Measurements from ENCODE around the gene DLG2.

DLG2 gene

GRCh38 chr11:83662494-83662893, 1964.7 kb downstream of the DLG2 start:
- H3K9me3 ChIP-seq (ENCODE audit: control insufficient read depth in 2 of 2, low read length in 2 of 2), result no peaks in the 10 kb centered on the region
- H3K27ac ChIP-seq (ENCODE audit: low read depth in 2 of 2, low read length in 2 of 2), result no peak overlapping the region
- H3K4me3 ChIP-seq (ENCODE audit: low read length in 2 of 2), result no peak overlapping the region
- no peaks in the 10 kb centered on the region for H3K4me1 ChIP-seq (ENCODE audit: control insufficient read depth in 2 of 2, insufficient read depth in 2 of 2, low read length in 2 of 2)
- H3K9ac ChIP-seq (ENCODE audit: low read depth in 1 of 2, low read length in 2 of 2), result no peak overlapping the region
- H3K36me3 ChIP-seq (ENCODE audit: control insufficient read depth in 2 of 2, insufficient read depth in 2 of 2, low read length in 2 of 2), result no peaks in the 10 kb centered on the region
- no peaks in the 10 kb centered on the region for H3K27me3 ChIP-seq (ENCODE audit: control insufficient read depth in 2 of 2, insufficient read depth in 2 of 2, low read length in 2 of 2)

- H3K27me3 ChIP-seq (ENCODE audit: control insufficient read depth in 2 of 2, insufficient read depth in 2 of 2, low read length in 2 of 2), result no peaks in the 10 kb centered on the region
- no peak overlapping the region for H3K9ac ChIP-seq (ENCODE audit: low read depth in 1 of 2, low read length in 2 of 2)
- H3K27ac ChIP-seq (ENCODE audit: low read depth in 2 of 2, low read length in 2 of 2), result no peak overlapping the region
Measured at GRCh38 chr11:83661491-83662350, 1965.4 kb downstream of the DLG2 start.

DNA sequence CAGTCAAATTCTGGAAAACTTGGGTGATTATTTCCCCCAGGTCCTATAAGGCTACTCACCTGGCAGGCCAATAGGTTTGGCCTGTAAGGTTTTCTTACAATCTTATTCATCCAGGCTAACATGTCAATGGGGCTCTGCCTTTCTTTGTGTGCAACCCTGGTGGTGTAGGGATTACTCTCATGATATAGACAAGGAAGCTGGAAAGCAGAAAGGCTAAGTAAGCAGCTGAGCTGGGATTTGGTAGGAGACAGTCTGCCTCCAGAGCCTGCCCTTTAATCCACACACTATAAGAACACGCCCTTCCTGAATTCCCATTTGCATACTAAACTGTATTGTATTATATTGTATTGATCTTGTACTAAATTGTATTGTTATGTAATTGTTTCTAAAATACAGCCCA, 1967.7 kb downstream of the DLG2 start:
- no peaks in the 10 kb centered on the region for H3K27me3 ChIP-seq (ENCODE audit: control insufficient read depth in 2 of 2, insufficient read depth in 2 of 2, low read length in 2 of 2)
- no peak overlapping the region for H3K4me3 ChIP-seq (ENCODE audit: low read length in 2 of 2)
- H3K9me3 ChIP-seq (ENCODE audit: control insufficient read depth in 2 of 2, low read length in 2 of 2), result no peaks in the 10 kb centered on the region

More at GRCh38 chr11:83661491-83662350, 1965.4 kb downstream of the DLG2 start:
- H3K4me3 ChIP-seq (ENCODE audit: low read length in 2 of 2), result no peak overlapping the region
- no peaks in the 10 kb centered on the region for H3K4me1 ChIP-seq (ENCODE audit: control insufficient read depth in 2 of 2, insufficient read depth in 2 of 2, low read length in 2 of 2)
- no peaks in the 10 kb centered on the region for H3K36me3 ChIP-seq (ENCODE audit: control insufficient read depth in 2 of 2, insufficient read depth in 2 of 2, low read length in 2 of 2)
- H3K9me3 ChIP-seq (ENCODE audit: control insufficient read depth in 2 of 2, low read length in 2 of 2), result no peaks in the 10 kb centered on the region

GRCh38 chr11:83656796-83657330, 1970.3 kb downstream of the DLG2 start:
- Histone ChIP-seq H3K9me3 (ENCODE audit: control insufficient read depth in 2 of 2, low read length in 2 of 2) (no peaks in the 10 kb centered on the region), H3K9ac (ENCODE audit: low read depth in 1 of 2, low read length in 2 of 2) (no peak overlapping the region), H3K4me1 (ENCODE audit: control insufficient read depth in 2 of 2, insufficient read depth in 2 of 2, low read length in 2 of 2) (no peaks in the 10 kb centered on the region), H3K27ac (ENCODE audit: low read depth in 2 of 2, low read length in 2 of 2) (no peak overlapping the region), H3K4me3 (ENCODE audit: low read length in 2 of 2) (no peak overlapping the region), H3K27me3 (ENCODE audit: control insufficient read depth in 2 of 2, insufficient read depth in 2 of 2, low read length in 2 of 2) (no peaks in the 10 kb centered on the region), H3K36me3 (ENCODE audit: control insufficient read depth in 2 of 2, insufficient read depth in 2 of 2, low read length in 2 of 2) (no peaks in the 10 kb centered on the region)

More for the DNA sequence above, 1967.7 kb downstream of the DLG2 start:
- H3K36me3 ChIP-seq (ENCODE audit: control insufficient read depth in 2 of 2, insufficient read depth in 2 of 2, low read length in 2 of 2), result no peaks in the 10 kb centered on the region
- no peak overlapping the region for H3K9ac ChIP-seq (ENCODE audit: low read depth in 1 of 2, low read length in 2 of 2)
- H3K4me1 ChIP-seq (ENCODE audit: control insufficient read depth in 2 of 2, insufficient read depth in 2 of 2, low read length in 2 of 2), result no peaks in the 10 kb centered on the region
- no peak overlapping the region for H3K27ac ChIP-seq (ENCODE audit: low read depth in 2 of 2, low read length in 2 of 2)

DNA sequence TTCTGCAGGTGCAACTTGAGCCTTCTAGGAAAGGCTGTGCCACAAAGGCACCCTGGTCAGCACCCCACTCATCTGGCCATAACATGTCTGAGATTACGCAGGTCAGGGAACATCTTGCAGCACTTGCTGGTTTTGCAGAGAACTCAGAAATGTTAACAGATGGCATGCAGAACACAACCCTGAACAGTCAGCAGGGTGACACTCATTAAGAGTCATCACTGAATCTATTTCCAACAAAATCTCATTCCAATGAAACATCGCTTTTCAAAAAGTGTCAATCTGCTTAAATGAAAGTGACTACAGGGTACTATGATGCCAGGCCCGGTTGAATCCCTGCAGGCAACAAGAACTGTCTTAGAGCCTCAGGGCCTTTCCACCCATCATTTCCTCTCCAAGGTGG, 1971.2 kb downstream of the DLG2 start:
- no peak overlapping the region for H3K9ac ChIP-seq (ENCODE audit: low read depth in 1 of 2, low read length in 2 of 2)
- no peaks in the 10 kb centered on the region for H3K27me3 ChIP-seq (ENCODE audit: control insufficient read depth in 2 of 2, insufficient read depth in 2 of 2, low read length in 2 of 2)
- no peak overlapping the region for H3K27ac ChIP-seq (ENCODE audit: low read depth in 2 of 2, low read length in 2 of 2)
- H3K4me3 ChIP-seq (ENCODE audit: low read length in 2 of 2), result no peak overlapping the region
- H3K36me3 ChIP-seq (ENCODE audit: control insufficient read depth in 2 of 2, insufficient read depth in 2 of 2, low read length in 2 of 2), result no peaks in the 10 kb centered on the region
- no peaks in the 10 kb centered on the region for H3K9me3 ChIP-seq (ENCODE audit: control insufficient read depth in 2 of 2, low read length in 2 of 2)
- H3K4me1 ChIP-seq (ENCODE audit: control insufficient read depth in 2 of 2, insufficient read depth in 2 of 2, low read length in 2 of 2), result no peaks in the 10 kb centered on the region

DNA sequence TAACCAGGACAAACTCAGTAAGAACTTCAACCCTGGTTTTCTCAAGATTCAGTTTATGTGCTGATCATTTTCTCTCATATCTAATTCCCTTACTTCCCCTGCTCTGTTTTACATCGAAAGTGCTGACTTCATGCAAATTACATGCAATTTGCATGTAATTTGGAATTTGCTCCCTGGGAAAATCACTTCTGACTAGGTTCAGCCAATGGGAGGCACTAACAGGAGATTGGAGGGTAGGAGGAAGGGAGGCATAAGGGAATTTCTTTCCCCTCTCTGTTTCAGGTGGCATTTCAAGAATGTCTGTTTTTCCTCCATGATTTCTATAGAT, 1977.7 kb downstream of the DLG2 start:
- Histone ChIP-seq H3K4me3 (ENCODE audit: low read length in 2 of 2) (no peak overlapping the region), H3K4me1 (ENCODE audit: control insufficient read depth in 2 of 2, insufficient read depth in 2 of 2, low read length in 2 of 2) (no peaks in the 10 kb centered on the region), H3K9ac (ENCODE audit: low read depth in 1 of 2, low read length in 2 of 2) (no peak overlapping the region), H3K36me3 (ENCODE audit: control insufficient read depth in 2 of 2, insufficient read depth in 2 of 2, low read length in 2 of 2) (no peaks in the 10 kb centered on the region), H3K27me3 (ENCODE audit: control insufficient read depth in 2 of 2, insufficient read depth in 2 of 2, low read length in 2 of 2) (no peaks in the 10 kb centered on the region), H3K27ac (ENCODE audit: low read depth in 2 of 2, low read length in 2 of 2) (no peak overlapping the region), H3K9me3 (ENCODE audit: control insufficient read depth in 2 of 2, low read length in 2 of 2) (no peaks in the 10 kb centered on the region)

DNA sequence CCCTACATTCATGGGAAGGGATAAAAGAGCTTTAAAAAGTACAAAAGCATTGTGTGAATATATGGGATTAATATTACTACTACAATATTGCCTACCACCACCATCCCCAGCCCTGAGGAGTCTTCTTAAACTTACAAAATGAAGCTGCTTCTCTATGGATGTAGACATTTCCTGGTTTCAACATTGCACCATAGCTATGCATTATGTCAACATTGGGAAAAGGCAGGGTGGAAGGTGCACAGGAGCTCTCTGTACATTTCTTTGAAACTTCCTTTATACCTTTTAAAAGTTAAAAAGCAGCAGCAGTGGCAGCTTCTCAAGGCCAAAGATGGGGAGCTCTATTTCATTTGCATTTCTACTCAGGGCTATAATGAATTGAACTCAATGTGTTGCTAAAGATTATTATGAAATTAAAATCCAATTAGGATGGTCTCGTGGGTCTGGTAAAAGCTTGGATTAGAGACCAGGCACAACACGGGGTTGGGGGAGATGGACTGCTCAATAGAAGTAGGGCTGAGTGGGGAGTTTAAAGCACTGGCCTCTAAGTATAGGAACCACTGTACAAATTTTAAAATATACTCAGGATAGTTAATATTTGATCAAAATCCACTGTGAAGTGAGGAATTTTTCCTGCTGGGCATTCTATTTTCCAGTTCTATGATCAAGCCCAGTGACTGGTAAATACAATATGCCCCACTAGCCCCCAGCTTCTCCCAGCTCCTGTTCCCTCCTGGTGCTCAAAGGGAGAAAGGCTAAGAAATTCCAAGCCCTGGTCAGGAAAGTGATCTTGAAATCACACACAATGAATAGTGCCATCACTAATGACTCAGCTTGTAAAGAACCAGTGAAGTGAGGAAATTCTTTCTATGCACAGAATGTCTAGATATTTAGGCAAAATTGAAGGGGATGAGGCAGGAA, 1978.3 kb downstream of the DLG2 start:
- Histone ChIP-seq H3K36me3 (ENCODE audit: control insufficient read depth in 2 of 2, insufficient read depth in 2 of 2, low read length in 2 of 2) (no peaks in the 10 kb centered on the region), H3K27me3 (ENCODE audit: control insufficient read depth in 2 of 2, insufficient read depth in 2 of 2, low read length in 2 of 2) (no peaks in the 10 kb centered on the region), H3K4me1 (ENCODE audit: control insufficient read depth in 2 of 2, insufficient read depth in 2 of 2, low read length in 2 of 2) (no peaks in the 10 kb centered on the region), H3K4me3 (ENCODE audit: low read length in 2 of 2) (no peak overlapping the region), H3K9ac (ENCODE audit: low read depth in 1 of 2, low read length in 2 of 2) (no peak overlapping the region), H3K27ac (ENCODE audit: low read depth in 2 of 2, low read length in 2 of 2) (no peak overlapping the region), H3K9me3 (ENCODE audit: control insufficient read depth in 2 of 2, low read length in 2 of 2) (no peaks in the 10 kb centered on the region)

DNA sequence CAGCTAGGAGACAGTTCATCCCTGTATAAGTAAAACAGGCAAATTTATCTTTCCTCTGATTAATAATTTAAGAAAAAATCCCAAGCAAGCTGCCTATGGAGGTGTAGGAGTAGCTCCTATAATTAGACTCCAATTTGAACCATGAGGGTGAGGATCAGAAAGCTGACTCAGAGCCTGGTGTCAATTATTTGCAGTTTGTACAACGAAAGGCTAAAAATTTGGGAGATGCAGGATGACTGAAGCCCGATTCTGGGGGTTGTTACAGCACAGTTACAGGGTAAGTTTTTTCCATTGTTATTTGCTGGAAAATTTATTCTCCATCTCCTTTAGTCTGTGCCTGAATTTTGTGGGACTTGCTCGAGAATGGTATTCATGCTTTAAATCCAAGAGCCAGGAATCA, 1981.6 kb downstream of the DLG2 start:
- Histone ChIP-seq H3K36me3 (ENCODE audit: control insufficient read depth in 2 of 2, insufficient read depth in 2 of 2, low read length in 2 of 2) (no peaks in the 10 kb centered on the region), H3K27me3 (ENCODE audit: control insufficient read depth in 2 of 2, insufficient read depth in 2 of 2, low read length in 2 of 2) (no peaks in the 10 kb centered on the region), H3K9me3 (ENCODE audit: control insufficient read depth in 2 of 2, low read length in 2 of 2) (no peaks in the 10 kb centered on the region), H3K27ac (ENCODE audit: low read depth in 2 of 2, low read length in 2 of 2) (no peak overlapping the region), H3K9ac (ENCODE audit: low read depth in 1 of 2, low read length in 2 of 2) (no peak overlapping the region), H3K4me3 (ENCODE audit: low read length in 2 of 2) (no peak overlapping the region), H3K4me1 (ENCODE audit: control insufficient read depth in 2 of 2, insufficient read depth in 2 of 2, low read length in 2 of 2) (no peaks in the 10 kb centered on the region)

GRCh38 chr11:83643115-83643514, 1984.0 kb downstream of the DLG2 start:
- no peak overlapping the region for H3K9ac ChIP-seq (ENCODE audit: low read depth in 1 of 2, low read length in 2 of 2)
- H3K4me3 ChIP-seq (ENCODE audit: low read length in 2 of 2), result no peak overlapping the region
- H3K4me1 ChIP-seq (ENCODE audit: control insufficient read depth in 2 of 2, insufficient read depth in 2 of 2, low read length in 2 of 2), result no peaks in the 10 kb centered on the region
- H3K27ac ChIP-seq (ENCODE audit: low read depth in 2 of 2, low read length in 2 of 2), result no peak overlapping the region
- H3K27me3 ChIP-seq (ENCODE audit: control insufficient read depth in 2 of 2, insufficient read depth in 2 of 2, low read length in 2 of 2), result no peaks in the 10 kb centered on the region
- H3K9me3 ChIP-seq (ENCODE audit: control insufficient read depth in 2 of 2, low read length in 2 of 2), result no peaks in the 10 kb centered on the region
- no peaks in the 10 kb centered on the region for H3K36me3 ChIP-seq (ENCODE audit: control insufficient read depth in 2 of 2, insufficient read depth in 2 of 2, low read length in 2 of 2)

GRCh38 chr11:83642500-83642899, 1984.6 kb downstream of the DLG2 start:
- no peak overlapping the region for H3K9ac ChIP-seq (ENCODE audit: low read depth in 1 of 2, low read length in 2 of 2)
- no peak overlapping the region for H3K4me3 ChIP-seq (ENCODE audit: low read length in 2 of 2)
- no peaks in the 10 kb centered on the region for H3K9me3 ChIP-seq (ENCODE audit: control insufficient read depth in 2 of 2, low read length in 2 of 2)
- H3K27me3 ChIP-seq (ENCODE audit: control insufficient read depth in 2 of 2, insufficient read depth in 2 of 2, low read length in 2 of 2), result no peaks in the 10 kb centered on the region
- no peaks in the 10 kb centered on the region for H3K4me1 ChIP-seq (ENCODE audit: control insufficient read depth in 2 of 2, insufficient read depth in 2 of 2, low read length in 2 of 2)
- no peaks in the 10 kb centered on the region for H3K36me3 ChIP-seq (ENCODE audit: control insufficient read depth in 2 of 2, insufficient read depth in 2 of 2, low read length in 2 of 2)
- H3K27ac ChIP-seq (ENCODE audit: low read depth in 2 of 2, low read length in 2 of 2), result no peak overlapping the region

Data from mucosa of rectum (tissue), 2 donors.